ENCODE data around the gene CBLC. TPM values are rescaled to one million over a fixed set of nuclear protein-coding genes. Genes with fewer than 3 reads are reported as not detected.
A peak's percentile ranks its signal among the peaks of the same experiment; 100 is the strongest.

The CBLC gene
- total and polyA plus RNA-seq, 10 of the 15 experiments (the other 5 are each of a cell fraction or from before 2014, with no cell fraction given): not detected

DNA sequence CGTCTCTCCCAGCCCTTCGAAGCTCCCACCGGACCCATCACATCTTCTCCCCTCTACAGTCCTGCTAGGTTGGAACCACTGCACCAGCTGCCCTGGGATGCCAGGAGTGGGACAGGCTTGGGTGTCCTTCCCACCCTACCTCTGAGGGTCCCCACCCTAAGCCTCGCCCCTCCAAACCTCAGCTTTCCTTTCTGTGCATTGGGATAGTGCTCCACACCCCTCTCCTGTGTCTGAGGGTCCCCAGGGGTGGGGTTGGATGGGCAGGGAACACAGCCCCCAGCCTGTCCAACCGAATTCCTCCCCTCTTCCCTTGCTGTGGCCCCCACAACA lies 31.1 kb upstream of the CBLC start:
- Histone ChIP-seq H3K9ac (ENCODE audit: control insufficient read depth, insufficient read depth, low read length) (no peak overlapping the region; the same call in 1 of the 2 replicates), H3K4me1 (ENCODE audit: control insufficient read depth, insufficient read depth, low read length) (peaks cover 25% of the 10 kb centered on the region), H3K27ac (ENCODE audit: control insufficient read depth, insufficient read depth) (no peak overlapping the region), H3K9me3 (replicated peaks; ENCODE audit: control insufficient read depth, insufficient read depth, low read length) (no peaks in the 10 kb centered on the region), H4K20me1 (ENCODE audit: control insufficient read depth, insufficient read depth) (no peaks in the 10 kb centered on the region), H2AFZ (ENCODE audit: control insufficient read depth, low read depth, low read length) (no peak overlapping the region), H3K27me3 (replicated peaks in 1 of 2; ENCODE audit: control insufficient read depth in 2 of 2, insufficient read depth in 2 of 2, low read length in 1 of 2) (no peaks in the 10 kb centered on the region), H3K79me2 (ENCODE audit: control insufficient read depth, insufficient read depth, low read length) (peaks cover 28% of the 10 kb centered on the region), H3K36me3 (ENCODE audit: control insufficient read depth in 2 of 2, insufficient read depth in 2 of 2, low read length in 1 of 2) (no peaks in the 10 kb centered on the region; a peak in 2 of 4 replicates), H3K4me3 (no peak overlapping the region), H3K4me2 (ENCODE audit: control insufficient read depth, insufficient read depth) (no peak overlapping the region; the same call in 1 of the 2 replicates)
- intact Hi-C loops (cut with micrococcal nuclease; ENCODE audit: unreplicated experiment) (no loop called here), in situ Hi-C loops (cut with MboI) (no loop called here)
- TF ChIP-seq MEF2A (IDR thresholded peaks at IDR 0.05; ENCODE audit: insufficient read depth, low read depth, low read length) (no peak), DPF2 (IDR thresholded peaks at IDR 0.05) (0 out of 2 replicates have a peak, but pooled peaks have one; percentile 12)
- 73% methylated on average over 5 of the region's 5 CpGs for WGBS (ENCODE audit: insufficient coverage, insufficient replicate concordance, low lambda C conversion rate, missing lambda C conversion rate)
- no peak for ATAC-seq
- DNase-seq (ENCODE audit: low read depth, low spot score): no peak
- POLR2A ChIA-PET: no interaction called here
- no peak for FAIRE-seq
- CTCF ChIA-PET: no interaction called here
- SMC1A ChIA-PET (ENCODE audit: uncharacterized antibody, unreplicated experiment): no interaction called here
- BruUV-seq (replicated peaks): no TSS peak
- RAD21 ChIA-PET (ENCODE audit: unreplicated experiment): interaction anchor here (4.2 kb wide), 1 partner anchor 22 kb away, joined by 16 read pairs; no protein-coding TSS in a partner anchor

DNA sequence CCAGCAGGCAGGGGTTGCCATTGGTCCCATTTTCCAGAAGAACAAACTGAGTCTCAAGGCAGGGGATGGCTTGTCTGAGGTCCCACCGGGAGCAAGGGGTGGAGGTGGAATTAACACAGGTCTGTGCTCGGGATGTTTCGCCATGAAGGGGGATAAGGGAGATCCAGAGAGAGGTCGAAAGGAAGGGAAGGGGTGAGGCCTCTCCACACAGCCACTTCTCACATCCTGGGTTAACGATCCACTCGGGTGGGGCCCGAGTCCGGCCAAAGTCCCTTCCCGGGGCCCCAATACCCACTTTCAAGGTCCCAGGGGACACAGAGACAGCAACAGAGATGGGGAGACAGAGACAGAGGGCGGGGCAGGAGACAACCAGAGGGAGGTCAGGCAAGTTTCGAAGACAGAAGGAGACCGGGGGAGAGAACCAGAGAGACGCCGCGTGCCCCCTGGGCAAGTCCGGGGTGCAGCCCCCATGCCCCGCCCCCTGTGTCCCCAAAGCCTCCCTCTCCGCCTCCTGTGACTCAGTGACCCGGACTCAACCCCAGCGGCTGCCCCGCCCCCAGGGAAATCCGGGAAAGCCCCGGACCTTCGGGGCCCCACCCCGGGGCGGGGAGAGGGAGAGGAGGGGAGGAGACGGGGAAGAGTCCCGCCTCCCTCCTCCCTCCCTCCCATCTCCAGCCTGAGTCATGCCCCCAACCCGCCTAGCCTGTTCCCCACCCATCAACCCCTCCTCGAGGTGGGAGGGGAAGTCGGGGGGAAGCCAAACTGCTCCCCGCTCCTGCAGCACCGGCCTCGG lies 30.5 kb upstream of the CBLC start:
- H3K4me3 ChIP-seq: peak overlapping the region; percentile 98
- CTCF ChIA-PET: no interaction called here
- TF ChIP-seq PML (IDR thresholded peaks at IDR 0.05; ENCODE audit: low read length) (no peak), STAT3 (IDR thresholded peaks at IDR 0.05; ENCODE audit: low read depth, low read length) (no peak), NFIC (IDR thresholded peaks at IDR 0.05; ENCODE audit: low read depth, low read length) (no peak), PAX5 (IDR thresholded peaks at IDR 0.05; ENCODE audit: borderline replicate concordance, low read depth, low read length) (peak; percentile 35; the same call in 1 of the 2 replicates), NR2F1 (conservative IDR thresholded peaks at IDR 0.05) (peak; percentile 70), SP1 (IDR thresholded peaks at IDR 0.05; ENCODE audit: low read depth, low read length) (peak; percentile 38), TCF12 (IDR thresholded peaks at IDR 0.05; ENCODE audit: low read depth, low read length) (no peak), FOS (IDR thresholded peaks at IDR 0.05; ENCODE audit: borderline replicate concordance, extremely low read depth, insufficient read length) (no peak)
- TF ChIP-seq, protein P1, sequence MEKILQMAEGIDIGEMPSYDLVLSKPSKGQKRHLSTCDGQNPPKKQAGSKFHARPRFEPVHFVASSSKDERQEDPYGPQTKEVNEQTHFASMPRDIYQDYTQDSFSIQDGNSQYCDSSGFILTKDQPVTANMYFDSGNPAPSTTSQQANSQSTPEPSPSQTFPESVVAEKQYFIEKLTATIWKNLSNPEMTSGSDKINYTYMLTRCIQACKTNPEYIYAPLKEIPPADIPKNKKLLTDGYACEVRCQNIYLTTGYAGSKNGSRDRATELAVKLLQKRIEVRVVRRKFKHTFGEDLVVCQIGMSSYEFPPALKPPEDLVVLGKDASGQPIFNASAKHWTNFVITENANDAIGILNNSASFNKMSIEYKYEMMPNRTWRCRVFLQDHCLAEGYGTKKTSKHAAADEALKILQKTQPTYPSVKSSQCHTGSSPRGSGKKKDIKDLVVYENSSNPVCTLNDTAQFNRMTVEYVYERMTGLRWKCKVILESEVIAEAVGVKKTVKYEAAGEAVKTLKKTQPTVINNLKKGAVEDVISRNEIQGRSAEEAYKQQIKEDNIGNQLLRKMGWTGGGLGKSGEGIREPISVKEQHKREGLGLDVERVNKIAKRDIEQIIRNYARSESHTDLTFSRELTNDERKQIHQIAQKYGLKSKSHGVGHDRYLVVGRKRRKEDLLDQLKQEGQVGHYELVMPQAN (conservative IDR thresholded peaks at IDR 0.05): no peak
- TF ChIP-seq, protein P2, sequence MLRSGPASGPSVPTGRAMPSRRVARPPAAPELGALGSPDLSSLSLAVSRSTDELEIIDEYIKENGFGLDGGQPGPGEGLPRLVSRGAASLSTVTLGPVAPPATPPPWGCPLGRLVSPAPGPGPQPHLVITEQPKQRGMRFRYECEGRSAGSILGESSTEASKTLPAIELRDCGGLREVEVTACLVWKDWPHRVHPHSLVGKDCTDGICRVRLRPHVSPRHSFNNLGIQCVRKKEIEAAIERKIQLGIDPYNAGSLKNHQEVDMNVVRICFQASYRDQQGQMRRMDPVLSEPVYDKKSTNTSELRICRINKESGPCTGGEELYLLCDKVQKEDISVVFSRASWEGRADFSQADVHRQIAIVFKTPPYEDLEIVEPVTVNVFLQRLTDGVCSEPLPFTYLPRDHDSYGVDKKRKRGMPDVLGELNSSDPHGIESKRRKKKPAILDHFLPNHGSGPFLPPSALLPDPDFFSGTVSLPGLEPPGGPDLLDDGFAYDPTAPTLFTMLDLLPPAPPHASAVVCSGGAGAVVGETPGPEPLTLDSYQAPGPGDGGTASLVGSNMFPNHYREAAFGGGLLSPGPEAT (IDR thresholded peaks at IDR 0.05; ENCODE audit: low read depth): no peak
- TF ChIP-seq, protein P3, sequence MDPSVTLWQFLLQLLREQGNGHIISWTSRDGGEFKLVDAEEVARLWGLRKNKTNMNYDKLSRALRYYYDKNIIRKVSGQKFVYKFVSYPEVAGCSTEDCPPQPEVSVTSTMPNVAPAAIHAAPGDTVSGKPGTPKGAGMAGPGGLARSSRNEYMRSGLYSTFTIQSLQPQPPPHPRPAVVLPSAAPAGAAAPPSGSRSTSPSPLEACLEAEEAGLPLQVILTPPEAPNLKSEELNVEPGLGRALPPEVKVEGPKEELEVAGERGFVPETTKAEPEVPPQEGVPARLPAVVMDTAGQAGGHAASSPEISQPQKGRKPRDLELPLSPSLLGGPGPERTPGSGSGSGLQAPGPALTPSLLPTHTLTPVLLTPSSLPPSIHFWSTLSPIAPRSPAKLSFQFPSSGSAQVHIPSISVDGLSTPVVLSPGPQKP (IDR thresholded peaks at IDR 0.05; ENCODE audit: low read depth, low read length): no peak

More for the DNA sequence above, 30.5 kb upstream of the CBLC start:
- ChIA-PET RAD21 (ENCODE audit: unreplicated experiment) (no interaction called here), POLR2A (no interaction called here), SMC1A (ENCODE audit: uncharacterized antibody, unreplicated experiment) (no interaction called here)
- WGBS (ENCODE audit: insufficient coverage, insufficient replicate concordance, low lambda C conversion rate, missing lambda C conversion rate): 2% methylated on average over 21 of the region's 34 CpGs
- Histone ChIP-seq H3K4me1 (ENCODE audit: control insufficient read depth, insufficient read depth, low read length) (peaks cover 25% of the 10 kb centered on the region), H3K9ac (ENCODE audit: control insufficient read depth, insufficient read depth, low read length) (peak overlapping the region; percentile 73), H4K20me1 (ENCODE audit: control insufficient read depth, insufficient read depth) (no peaks in the 10 kb centered on the region), H3K27ac (ENCODE audit: control insufficient read depth, insufficient read depth) (peak overlapping the region; percentile 92), H3K9me3 (replicated peaks; ENCODE audit: control insufficient read depth, insufficient read depth, low read length) (no peaks in the 10 kb centered on the region), H3K79me2 (ENCODE audit: control insufficient read depth, insufficient read depth, low read length) (peaks cover 30% of the 10 kb centered on the region), H3K27me3 (replicated peaks in 1 of 2; ENCODE audit: control insufficient read depth in 2 of 2, insufficient read depth in 2 of 2, low read length in 1 of 2) (no peaks in the 10 kb centered on the region), H2AFZ (ENCODE audit: control insufficient read depth, low read depth, low read length) (peak overlapping the region; percentile 77), H3K36me3 (ENCODE audit: control insufficient read depth in 2 of 2, insufficient read depth in 2 of 2, low read length in 1 of 2) (no peaks in the 10 kb centered on the region; a peak in 2 of 4 replicates), H3K4me2 (ENCODE audit: control insufficient read depth, insufficient read depth) (peak overlapping the region; percentile 79)
- in situ Hi-C loops (cut with MboI): no loop called here
- BruUV-seq (replicated peaks): no TSS peak
- FAIRE-seq (peak; percentile 69), DNase-seq (ENCODE audit: low read depth, low spot score) (peak; percentile 59), ATAC-seq (peak; percentile 76)
- intact Hi-C loops (cut with micrococcal nuclease; ENCODE audit: unreplicated experiment): no loop called here

Data from GM12878 (cell line).